HL-60 (cell line): ENCODE results near the gene DAD1.

Source experiments
- GABPA ChIP-seq: IDR thresholded peaks from 2 replicates; pipeline ENCODE4 v1.6.1; 2012; ENCODE audit warnings: low read depth
- POLR2AphosphoS5 ChIP-seq: IDR thresholded peaks from 2 replicates; pipeline ENCODE4 v1.6.1; 2012; ENCODE audit warnings: low read depth
- TF ChIP-seq, protein P1 (sequence below): IDR thresholded peaks from one replicate; pipeline ENCODE4 v1.5.1; 2011; ENCODE audit warnings: low read length, control low read depth, inconsistent platforms; ENCODE audit not compliant: insufficient read depth

DNA sequence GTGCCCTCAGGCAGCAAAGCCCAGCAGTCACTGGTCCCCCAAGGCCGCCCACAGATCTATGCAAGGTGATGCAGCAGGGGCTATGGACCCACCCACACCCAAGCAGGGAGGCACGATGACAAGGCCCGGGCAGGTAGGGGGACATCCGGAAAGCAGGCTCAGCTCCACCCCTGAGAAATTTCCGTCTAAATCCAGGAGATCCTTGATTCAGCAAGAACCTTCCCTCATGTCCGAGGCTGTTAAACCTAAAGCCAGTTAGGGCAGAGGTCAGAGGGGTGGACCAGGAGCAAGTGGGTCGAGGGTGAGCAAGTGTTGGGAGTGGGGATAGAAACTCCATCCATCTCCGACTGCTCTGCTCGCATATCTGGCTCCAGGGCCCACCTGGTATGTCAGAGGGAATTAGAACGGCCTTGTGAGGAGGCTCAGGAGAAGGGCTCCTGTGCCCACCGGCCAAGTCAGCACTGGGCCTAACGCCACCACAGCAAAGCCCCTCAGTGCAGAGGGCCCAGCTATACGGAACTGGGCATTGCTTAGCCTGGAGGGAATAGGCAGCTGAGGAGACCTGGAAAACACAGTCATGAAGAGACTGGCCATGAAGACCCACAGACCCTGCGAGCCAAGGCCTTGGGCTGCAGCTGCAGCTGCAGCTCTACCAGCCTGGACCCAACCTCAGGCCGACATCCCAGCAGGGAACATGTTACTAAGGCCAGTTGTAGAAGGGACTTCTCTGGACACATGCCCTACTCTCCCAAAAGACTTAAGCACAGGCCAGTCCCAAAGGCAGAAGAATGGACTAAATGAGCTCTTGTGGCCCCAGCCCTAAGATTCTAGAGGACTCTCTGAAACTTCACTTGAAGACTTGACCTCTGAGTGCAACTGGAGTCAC lies 34.3 kb downstream of the DAD1 start:
- TF ChIP-seq, protein P1, sequence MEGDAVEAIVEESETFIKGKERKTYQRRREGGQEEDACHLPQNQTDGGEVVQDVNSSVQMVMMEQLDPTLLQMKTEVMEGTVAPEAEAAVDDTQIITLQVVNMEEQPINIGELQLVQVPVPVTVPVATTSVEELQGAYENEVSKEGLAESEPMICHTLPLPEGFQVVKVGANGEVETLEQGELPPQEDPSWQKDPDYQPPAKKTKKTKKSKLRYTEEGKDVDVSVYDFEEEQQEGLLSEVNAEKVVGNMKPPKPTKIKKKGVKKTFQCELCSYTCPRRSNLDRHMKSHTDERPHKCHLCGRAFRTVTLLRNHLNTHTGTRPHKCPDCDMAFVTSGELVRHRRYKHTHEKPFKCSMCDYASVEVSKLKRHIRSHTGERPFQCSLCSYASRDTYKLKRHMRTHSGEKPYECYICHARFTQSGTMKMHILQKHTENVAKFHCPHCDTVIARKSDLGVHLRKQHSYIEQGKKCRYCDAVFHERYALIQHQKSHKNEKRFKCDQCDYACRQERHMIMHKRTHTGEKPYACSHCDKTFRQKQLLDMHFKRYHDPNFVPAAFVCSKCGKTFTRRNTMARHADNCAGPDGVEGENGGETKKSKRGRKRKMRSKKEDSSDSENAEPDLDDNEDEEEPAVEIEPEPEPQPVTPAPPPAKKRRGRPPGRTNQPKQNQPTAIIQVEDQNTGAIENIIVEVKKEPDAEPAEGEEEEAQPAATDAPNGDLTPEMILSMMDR = no peak
- TF ChIP-seq GABPA (no peak), POLR2AphosphoS5 (no peak)
